Stimulated activated CD8-positive, alpha-beta memory T cell treated with anti-CD3 and anti-CD28 coated beads, Interleukin-7, amount 100 ng/mL, for 48 hours (primary cell): ENCODE measurements around the gene PFAS.
A peak's percentile ranks its signal among the peaks of the same experiment; 100 is the strongest.

Source experiments
- DNase-seq, 2 donors: peaks; one replicate each; pipeline ENCODE4 v3.0.0-alpha.2; 2020; ENCODE audit warnings: low read depth in 1 of 2; ENCODE audit errors: extremely low read depth in 1 of 2

The PFAS gene

DNA sequence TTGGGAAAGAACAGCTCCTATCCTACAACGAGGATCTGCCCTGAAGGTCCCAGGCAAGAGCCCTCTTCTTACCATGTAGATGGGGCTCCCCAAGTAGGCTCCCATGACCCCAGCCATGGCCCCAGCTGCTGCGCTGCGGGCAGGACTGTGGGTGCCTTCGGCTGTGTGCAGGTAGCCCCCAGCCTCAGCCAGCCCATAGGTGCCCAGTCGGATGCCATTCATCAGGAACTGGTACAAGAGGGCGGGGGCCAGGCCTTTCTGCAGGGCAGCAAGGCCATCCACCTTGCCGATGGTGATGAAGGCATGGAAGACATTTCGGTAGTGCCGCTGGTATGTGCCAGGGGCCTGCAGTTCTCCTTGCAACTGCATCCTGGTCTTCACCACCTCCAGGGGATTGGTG, 45.3 kb downstream of the PFAS start:
- DNase-seq, result no peak

DNA sequence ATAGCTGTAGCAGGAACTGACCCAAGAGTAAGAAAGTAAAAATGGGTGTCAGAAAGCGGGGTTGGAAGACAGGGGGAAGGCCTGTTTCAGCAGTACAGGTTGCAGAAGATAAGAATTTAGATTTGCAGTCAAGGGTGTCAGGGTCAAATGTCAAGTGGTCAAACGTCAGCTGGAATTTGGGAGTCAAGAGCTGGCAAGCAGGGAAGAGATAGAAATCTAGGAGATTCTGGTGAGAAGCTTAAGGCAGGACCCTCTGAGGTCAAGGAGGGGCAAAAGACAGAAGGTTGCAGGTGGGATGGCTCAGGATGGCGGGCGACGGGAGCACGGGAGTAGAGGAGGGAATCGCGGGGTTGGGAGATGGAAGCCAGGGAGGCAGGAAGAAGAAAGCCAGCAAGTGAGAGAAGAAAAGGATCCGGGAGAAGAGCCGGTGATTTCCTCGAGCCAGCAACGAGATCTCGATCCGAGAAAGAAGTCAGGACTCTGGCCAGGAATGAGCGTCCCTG, 45.8 kb downstream of the PFAS start:
- DNase-seq, result no peak

DNA sequence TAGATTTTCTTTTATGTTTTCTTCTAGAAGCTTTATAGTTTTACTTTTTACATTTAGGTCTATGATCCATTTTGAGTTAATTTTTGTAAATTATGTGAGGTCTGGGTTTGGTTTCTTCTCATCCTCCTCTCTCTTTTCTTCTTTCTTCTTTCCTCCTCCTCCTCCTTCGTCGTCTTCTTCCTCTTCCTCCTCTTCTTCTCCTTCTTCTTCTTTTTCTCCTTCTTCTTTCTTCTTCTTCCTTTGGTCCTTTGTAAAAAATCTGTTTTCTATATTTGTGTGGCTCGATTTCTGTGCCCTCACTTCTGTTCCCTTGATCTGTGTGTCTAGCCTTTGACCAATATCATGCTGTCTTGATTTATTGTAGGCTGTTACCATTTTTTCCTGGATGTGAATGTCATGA, 51.1 kb downstream of the PFAS start:
- DNase-seq, result no peak

DNA sequence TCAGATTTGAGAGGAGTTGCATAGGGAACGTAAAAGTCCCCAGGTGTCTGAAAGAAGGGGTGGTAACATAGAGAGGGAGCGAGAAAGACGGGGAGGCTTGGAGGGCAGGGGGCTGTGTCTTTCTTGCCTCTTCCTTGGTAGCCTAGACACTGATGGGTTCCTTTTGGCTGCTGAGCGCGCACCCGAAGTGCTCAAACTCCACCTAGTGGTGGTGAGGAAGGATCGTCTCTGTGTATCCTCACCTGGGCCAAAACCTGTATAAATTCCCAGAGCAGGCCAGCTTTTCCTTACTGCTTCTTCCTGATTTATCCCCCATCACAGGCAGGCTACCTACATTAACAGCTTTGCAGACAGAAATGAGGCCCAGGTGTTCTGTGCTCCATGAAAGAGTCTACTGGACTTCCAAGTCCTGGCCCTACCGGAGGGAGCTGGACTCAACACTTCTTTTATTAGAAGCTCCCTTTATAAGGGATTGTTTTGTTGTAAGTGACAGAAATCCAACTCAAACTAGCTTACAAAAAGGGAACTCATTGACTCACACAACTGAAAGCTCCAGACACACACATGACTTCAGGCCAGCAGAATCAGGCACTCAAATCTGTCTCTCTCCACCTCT, 51.6 kb downstream of the PFAS start:
- peak; percentile 17 for DNase-seq

DNA sequence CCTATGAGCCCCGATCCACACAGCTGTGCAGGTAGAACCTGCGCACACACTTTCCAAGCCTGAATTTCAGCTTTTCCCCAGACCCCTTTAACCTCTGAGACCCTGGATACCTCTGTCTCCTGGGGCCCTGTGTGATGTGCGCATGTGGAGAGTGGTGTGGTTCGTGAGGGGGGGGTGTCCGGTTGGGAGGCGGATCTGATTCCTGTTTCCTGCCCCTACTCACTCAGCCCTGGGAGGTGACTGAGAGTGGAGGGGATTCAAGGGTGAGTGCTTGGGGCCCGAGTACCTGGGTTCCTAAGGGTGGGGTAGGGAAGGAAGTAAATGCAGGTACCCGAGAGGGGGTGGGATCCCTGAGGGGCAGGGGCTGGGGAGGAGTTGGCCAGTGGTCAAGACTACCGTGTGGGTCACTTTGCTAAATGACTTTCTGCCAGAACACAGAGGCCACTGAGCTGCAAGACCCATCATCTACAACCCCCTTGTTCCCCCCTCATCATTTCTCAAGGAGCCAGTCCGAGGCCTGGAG, 61.6 kb downstream of the PFAS start:
- DNase-seq, result no peak

DNA sequence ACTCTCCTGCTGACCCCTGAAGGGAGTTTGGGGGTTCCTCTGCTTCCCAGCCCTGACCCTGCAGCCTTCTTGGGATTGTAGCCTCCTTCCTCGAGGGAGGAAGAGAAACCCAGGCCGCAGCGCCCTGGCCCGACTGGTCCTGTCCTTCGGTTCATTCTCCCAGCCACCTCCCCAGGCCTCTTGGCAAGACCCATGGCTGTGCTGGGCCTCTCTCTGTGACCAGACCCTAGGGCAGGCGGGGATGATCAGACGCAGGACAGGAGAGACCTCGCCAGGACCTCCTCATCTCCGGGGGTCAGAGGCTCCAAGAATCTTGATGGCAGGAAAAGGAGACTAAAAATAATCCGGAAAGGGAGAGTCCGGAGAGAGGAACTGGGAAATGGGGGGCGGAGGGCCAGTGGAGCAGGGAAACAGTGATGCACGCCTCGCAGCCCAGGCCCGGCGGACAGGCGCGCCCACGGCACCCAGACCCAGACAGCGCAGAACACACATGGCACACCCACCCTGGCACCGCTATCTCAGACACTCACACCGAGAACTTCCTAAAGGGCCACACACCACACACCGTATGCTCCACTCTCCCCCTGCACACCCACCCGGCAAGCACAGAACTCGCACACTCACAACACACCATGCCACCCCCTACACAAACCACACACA, 62.2 kb downstream of the PFAS start:
- no peak for DNase-seq

DNA sequence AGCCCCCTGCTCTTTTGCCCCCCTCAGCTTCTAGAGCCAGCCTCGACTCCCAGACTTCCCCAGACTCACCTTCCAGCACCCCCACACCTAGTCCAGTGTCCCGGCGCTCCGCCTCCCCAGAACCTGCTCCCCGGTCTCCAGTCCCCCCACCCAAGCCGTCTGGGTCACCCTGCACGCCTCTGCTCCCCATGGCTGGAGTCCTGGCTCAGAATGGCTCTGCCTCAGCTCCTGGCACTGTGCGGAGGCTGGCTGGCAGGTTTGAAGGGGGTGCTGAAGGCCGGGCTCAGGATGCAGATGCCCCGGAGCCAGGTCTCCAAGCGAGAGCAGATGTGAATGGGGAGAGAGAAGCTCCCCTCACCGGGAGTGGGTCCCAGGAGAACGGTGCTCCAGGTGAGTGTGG, 63.2 kb downstream of the PFAS start:
- DNase-seq, result no peak

DNA sequence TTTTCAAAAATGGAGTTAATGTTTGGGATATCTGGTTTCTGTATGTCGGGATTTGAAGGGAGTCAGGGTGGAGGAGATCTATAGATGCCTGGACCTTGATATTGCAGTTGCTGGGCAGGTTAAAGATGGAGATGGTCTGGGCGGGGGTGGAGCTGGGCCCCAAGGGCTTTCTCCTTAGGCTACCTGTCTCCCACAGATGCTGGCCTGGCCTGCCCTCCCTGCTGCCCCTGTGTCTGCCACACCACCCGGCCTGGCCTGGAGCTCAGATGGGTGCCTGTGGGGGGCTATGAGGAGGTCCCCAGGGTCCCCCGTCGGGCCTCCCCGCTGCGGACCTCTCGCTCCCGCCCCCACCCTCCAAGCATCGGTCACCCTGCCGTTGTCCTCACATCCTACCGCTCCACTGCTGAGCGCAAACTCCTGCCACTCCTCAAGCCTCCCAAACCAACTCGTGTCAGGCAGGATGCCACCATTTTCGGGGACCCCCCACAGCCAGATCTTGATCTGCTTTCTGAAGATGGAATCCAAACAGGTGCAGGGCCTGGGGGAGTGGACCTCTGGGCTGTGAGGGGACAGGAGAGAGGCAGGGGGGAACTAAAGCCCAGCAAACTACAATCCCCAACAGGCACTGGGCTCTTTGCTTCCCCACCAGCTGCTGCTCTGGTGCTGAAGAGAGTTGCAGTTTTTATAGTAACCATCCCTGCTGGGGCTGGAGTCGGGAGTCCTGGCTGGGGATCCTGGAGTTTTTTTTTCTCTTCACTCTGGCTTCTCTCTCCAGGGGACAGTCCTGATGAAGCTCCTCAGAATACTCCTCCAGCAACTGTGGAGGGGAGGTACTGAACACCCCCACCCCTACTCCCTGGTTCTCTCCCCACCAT, 63.9 kb downstream of the PFAS start:
- DNase-seq, result no peak

DNA sequence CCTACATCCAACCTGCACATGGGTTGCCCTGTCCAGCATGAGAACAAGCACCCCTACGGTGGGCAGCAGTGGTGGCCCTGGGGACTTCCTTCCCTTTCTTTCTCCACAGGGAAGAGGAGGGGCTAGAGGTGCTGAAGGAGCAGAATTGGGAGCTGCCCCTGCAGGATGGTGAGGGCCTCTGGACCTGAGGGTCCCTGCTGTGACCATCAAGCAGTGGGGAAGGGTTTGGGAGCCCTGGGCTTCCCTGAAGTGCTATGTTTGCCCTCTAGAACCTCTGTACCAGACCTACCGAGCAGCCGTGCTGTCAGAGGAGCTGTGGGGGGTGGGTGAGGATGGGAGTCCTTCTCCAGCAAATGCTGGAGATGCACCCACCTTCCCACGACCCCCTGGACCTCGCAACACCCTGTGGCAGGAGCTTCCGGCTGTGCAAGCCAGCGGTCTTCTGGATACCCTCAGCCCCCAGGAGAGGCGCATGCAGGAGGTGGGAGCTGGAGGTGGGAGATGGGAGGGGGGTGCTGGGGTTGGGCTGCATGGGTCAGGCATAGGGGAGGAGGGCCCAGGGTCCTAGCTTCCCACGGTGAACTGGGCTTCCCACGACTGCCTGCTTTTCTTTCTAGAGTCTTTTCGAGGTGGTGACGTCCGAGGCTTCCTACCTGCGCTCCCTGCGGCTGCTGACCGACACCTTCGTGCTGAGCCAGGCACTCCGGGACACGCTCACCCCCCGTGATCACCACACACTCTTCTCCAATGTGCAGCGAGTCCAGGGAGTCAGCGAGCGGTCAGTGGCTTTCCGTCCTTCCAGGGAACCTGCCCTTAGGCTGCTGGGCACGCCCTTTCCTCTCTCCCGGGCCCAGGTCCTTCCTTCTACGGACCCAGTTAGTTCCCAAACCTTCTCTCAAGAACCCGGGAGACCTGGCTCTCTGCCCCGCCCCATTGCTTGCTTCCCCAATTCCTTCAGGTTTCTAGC, 66.0 kb downstream of the PFAS start:
- DNase-seq, result no peak

DNA sequence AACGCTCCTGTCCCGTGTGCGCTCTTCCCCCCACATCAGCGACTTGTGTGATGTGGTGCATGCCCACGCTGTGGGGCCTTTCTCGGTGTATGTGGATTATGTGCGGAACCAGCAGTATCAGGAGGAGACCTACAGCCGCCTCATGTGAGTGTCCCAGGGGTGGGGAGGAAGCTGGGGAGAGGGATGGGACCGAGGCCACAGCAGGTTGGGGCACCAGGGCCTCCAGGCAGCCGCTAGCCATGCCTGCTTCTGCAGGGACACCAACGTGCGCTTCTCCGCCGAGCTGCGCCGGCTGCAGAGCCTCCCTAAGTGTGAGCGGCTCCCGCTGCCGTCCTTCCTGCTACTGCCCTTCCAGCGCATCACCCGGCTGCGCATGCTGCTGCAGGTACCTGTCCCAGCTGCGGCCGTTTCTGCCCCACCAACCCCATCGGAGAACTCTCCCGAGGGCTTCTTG, 66.7 kb downstream of the PFAS start:
- no peak for DNase-seq

DNA sequence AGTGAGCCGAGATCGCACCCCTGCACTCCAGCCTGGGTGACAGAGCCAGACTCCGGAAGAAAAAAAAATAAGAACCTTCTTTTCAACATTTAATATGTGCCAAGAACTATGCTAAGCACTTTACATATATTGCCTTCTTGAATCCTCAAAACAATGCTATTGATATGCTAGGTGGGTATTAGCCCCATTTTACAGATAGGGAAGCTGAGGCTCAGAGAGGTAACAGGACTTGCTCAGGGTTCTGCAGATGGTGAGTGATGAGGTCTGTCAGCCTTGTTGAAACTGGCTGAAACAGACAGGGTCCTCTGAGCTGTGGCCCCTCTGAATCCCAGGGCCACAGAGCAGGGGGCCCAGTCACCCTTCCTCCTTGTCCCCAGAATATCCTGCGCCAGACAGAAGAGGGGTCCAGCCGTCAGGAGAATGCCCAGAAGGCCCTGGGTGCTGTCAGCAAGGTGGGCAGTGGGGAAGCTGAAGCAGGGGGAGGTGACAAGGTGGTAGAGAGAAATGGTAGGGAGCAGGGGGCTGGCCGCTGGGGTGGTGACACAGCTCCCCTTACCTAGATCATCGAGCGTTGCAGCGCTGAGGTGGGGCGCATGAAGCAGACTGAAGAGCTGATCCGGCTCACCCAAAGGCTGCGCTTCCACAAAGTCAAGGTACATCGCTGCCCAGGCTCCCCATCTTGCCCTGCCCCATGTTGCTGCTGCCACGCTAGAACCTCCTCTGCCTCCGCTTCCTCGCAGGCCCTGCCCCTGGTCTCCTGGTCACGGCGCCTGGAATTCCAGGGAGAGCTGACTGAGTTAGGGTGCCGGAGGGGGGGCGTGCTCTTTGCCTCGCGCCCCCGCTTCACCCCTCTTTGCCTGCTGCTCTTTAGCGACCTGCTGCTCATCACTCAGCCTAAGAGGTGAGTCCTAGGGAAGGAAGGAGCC, 69.2 kb downstream of the PFAS start:
- DNase-seq, result no peak
